Upper lobe of right lung (tissue), 1 donor: ENCODE measurements around the gene LY9. TPM values are rescaled to one million over a fixed set of nuclear protein-coding genes. Genes with fewer than 3 reads are reported as not detected.

Experiments used
- ATAC-seq: fragments of 200-7000 bp; cut with Tn5 transposase; one replicate; pipeline ENCODE4 v1.9.1; 2020; ENCODE audit warnings: mild to moderate bottlenecking, moderate library complexity
- DNase-seq: peaks from one replicate; pipeline ENCODE4 v3.0.0-alpha.2; 2020
- H3K27ac ChIP-seq: fragments of 200-600 bp; one replicate; pipeline ENCODE4 v1.8.0; 2022
- H3K27me3 ChIP-seq: fragments of 200-600 bp; one replicate; pipeline ENCODE4 v1.8.0; 2022; ENCODE audit warnings: mild to moderate bottlenecking
- H3K36me3 ChIP-seq: fragments of 200-600 bp; one replicate; pipeline ENCODE4 v1.8.0; 2022
- H3K4me1 ChIP-seq: fragments of 200-600 bp; one replicate; pipeline ENCODE4 v1.8.0; 2022
- H3K4me3 ChIP-seq: fragments of 200-600 bp; one replicate; pipeline ENCODE4 v1.8.0; 2022; ENCODE audit warnings: mild to moderate bottlenecking
- H3K9me3 ChIP-seq: fragments of 200-600 bp; one replicate; pipeline ENCODE4 v1.8.0; 2022
- intact Hi-C: fragments of 100-400 bp; cut with DNase I; formaldehyde crosslinking; loops from one replicate; pipeline ENCODE4 v1.11.0; 2022
- total RNA-seq: library from RNA; stranded (reverse); fragmentation: NEBNext Ultra II Directional; extraction: Animal tissue kit (Norgen Biotek cat#: 25700); gene quantifications from one replicate; pipeline ENCODE4 v1.2.1, GENCODE V29; 2021
- TF ChIP-seq, protein P1 (sequence below): fragments of 200-600 bp; IDR thresholded peaks from one replicate; pipeline ENCODE4 v1.8.0; 2022; ENCODE audit warnings: antibody characterized with exemption
- donor health status: DM: no; HTN: yes; CAD: no; lungs with severe emphysema.

LY9 gene
- total RNA-seq, 1 donor from 2014 or later = 3.3 TPM

DNA sequence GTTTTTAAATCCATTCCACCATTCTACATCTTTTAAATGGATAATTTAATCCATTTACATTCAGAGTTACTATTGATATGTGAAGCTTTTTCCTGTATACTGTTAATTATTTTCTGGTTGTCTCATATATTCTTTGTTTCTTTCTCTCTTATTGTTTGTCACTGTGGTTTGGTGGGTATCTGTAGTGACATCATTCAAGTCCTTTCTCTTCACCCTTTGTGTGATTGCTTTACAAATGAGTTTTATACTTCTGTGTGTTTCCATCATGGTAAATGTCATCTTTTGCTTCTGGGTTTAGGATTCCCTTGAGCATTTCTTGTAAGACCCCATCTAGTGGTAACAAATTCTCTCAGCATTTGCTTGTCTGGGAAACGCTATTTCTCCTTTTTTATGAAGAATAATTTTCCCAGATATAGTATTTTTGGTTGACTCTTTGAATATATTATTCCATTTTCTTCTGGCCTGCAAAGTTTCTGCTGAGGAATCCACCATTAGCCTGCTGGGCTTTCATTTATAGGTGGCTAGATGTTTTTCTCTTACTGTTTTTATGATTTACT lies 10.2 kb downstream of the LY9 start:
- no peaks in the 10 kb centered on the region for H3K4me1 ChIP-seq
- peaks cover 4% of the 10 kb centered on the region for H3K9me3 ChIP-seq
- H3K27ac ChIP-seq = no peak overlapping the region
- intact Hi-C loops = no loop called here
- no peaks in the 10 kb centered on the region for H3K27me3 ChIP-seq
- no peak for DNase-seq
- TF ChIP-seq, protein P1, sequence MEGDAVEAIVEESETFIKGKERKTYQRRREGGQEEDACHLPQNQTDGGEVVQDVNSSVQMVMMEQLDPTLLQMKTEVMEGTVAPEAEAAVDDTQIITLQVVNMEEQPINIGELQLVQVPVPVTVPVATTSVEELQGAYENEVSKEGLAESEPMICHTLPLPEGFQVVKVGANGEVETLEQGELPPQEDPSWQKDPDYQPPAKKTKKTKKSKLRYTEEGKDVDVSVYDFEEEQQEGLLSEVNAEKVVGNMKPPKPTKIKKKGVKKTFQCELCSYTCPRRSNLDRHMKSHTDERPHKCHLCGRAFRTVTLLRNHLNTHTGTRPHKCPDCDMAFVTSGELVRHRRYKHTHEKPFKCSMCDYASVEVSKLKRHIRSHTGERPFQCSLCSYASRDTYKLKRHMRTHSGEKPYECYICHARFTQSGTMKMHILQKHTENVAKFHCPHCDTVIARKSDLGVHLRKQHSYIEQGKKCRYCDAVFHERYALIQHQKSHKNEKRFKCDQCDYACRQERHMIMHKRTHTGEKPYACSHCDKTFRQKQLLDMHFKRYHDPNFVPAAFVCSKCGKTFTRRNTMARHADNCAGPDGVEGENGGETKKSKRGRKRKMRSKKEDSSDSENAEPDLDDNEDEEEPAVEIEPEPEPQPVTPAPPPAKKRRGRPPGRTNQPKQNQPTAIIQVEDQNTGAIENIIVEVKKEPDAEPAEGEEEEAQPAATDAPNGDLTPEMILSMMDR = no peak
- no peak for ATAC-seq
- no peaks in the 10 kb centered on the region for H3K36me3 ChIP-seq
- H3K4me3 ChIP-seq = no peak overlapping the region

- H3K4me3 ChIP-seq = no peak overlapping the region
- H3K27me3 ChIP-seq = no peaks in the 10 kb centered on the region
- H3K9me3 ChIP-seq = peaks cover 4% of the 10 kb centered on the region
- intact Hi-C loops = no loop called here
- no peak for DNase-seq
- ATAC-seq = no peak
- TF ChIP-seq, protein P1 = no peak
- H3K36me3 ChIP-seq = no peaks in the 10 kb centered on the region
- no peaks in the 10 kb centered on the region for H3K4me1 ChIP-seq
- H3K27ac ChIP-seq = no peak overlapping the region
Observed at GRCh38 chr1:160806784-160807183, 10.8 kb downstream of the LY9 start.

GRCh38 chr1:160807247-160807646 lies 11.3 kb downstream of the LY9 start:
- intact Hi-C loops = no loop called here
- Histone ChIP-seq H3K27ac (no peak overlapping the region), H3K4me1 (no peaks in the 10 kb centered on the region), H3K9me3 (peaks cover 4% of the 10 kb centered on the region), H3K4me3 (no peak overlapping the region), H3K27me3 (no peaks in the 10 kb centered on the region), H3K36me3 (no peaks in the 10 kb centered on the region)
- TF ChIP-seq, protein P1 = no peak
- no peak for ATAC-seq
- DNase-seq = no peak

GRCh38 chr1:160807738-160808137 lies 11.8 kb downstream of the LY9 start:
- Histone ChIP-seq H3K27me3 (no peaks in the 10 kb centered on the region), H3K9me3 (peaks cover 4% of the 10 kb centered on the region), H3K4me1 (no peaks in the 10 kb centered on the region), H3K4me3 (no peak overlapping the region), H3K36me3 (no peaks in the 10 kb centered on the region), H3K27ac (no peak overlapping the region)
- ATAC-seq (no peak), DNase-seq (no peak)
- intact Hi-C loops = no loop called here
- TF ChIP-seq, protein P1 = no peak

- H3K4me1 ChIP-seq = no peaks in the 10 kb centered on the region
- H3K36me3 ChIP-seq = no peaks in the 10 kb centered on the region
- intact Hi-C loops = no loop called here
- DNase-seq = no peak
- peaks cover 4% of the 10 kb centered on the region for H3K9me3 ChIP-seq
- TF ChIP-seq, protein P1 = no peak
- ATAC-seq = no peak
- no peak overlapping the region for H3K27ac ChIP-seq
- no peak overlapping the region for H3K4me3 ChIP-seq
- no peaks in the 10 kb centered on the region for H3K27me3 ChIP-seq
Observed at GRCh38 chr1:160808289-160808688, 12.3 kb downstream of the LY9 start.

GRCh38 chr1:160810486-160810885 lies 14.5 kb downstream of the LY9 start:
- no peaks in the 10 kb centered on the region for H3K27me3 ChIP-seq
- TF ChIP-seq, protein P1 = no peak
- peaks cover 4% of the 10 kb centered on the region for H3K9me3 ChIP-seq
- H3K4me1 ChIP-seq = no peaks in the 10 kb centered on the region
- no peaks in the 10 kb centered on the region for H3K36me3 ChIP-seq
- no peak overlapping the region for H3K4me3 ChIP-seq
- intact Hi-C loops = no loop called here
- H3K27ac ChIP-seq = no peak overlapping the region
- no peak for ATAC-seq
- DNase-seq = no peak
